Measurements from ENCODE around the gene REV3L.

REV3L gene

GRCh38 chr6:111254779-111255166, 228.2 kb downstream of the REV3L start:
- Histone ChIP-seq H3K27me3 (replicated peaks) (no peaks in the 10 kb centered on the region), H3K4me3 (ENCODE audit: low read depth, low read length) (no peak overlapping the region), H3K27ac (no peak overlapping the region), H3K36me3 (replicated peaks) (no peaks in the 10 kb centered on the region)
- TF ChIP-seq, protein P1, sequence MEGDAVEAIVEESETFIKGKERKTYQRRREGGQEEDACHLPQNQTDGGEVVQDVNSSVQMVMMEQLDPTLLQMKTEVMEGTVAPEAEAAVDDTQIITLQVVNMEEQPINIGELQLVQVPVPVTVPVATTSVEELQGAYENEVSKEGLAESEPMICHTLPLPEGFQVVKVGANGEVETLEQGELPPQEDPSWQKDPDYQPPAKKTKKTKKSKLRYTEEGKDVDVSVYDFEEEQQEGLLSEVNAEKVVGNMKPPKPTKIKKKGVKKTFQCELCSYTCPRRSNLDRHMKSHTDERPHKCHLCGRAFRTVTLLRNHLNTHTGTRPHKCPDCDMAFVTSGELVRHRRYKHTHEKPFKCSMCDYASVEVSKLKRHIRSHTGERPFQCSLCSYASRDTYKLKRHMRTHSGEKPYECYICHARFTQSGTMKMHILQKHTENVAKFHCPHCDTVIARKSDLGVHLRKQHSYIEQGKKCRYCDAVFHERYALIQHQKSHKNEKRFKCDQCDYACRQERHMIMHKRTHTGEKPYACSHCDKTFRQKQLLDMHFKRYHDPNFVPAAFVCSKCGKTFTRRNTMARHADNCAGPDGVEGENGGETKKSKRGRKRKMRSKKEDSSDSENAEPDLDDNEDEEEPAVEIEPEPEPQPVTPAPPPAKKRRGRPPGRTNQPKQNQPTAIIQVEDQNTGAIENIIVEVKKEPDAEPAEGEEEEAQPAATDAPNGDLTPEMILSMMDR (IDR thresholded peaks at IDR 0.05; ENCODE audit: low read depth, low read length, missing control alignments) = no peak
- in situ Hi-C loops (cut with HindIII; ENCODE audit: low pct_ligation_motif_present, low sequenced_read_pairs) = no loop called here
- DNase-seq = no peak

- in situ Hi-C loops (cut with HindIII; ENCODE audit: low pct_ligation_motif_present, low sequenced_read_pairs) = no loop called here
Measured at GRCh38 chr6:111254004-111254778, 228.8 kb downstream of the REV3L start.

DNA sequence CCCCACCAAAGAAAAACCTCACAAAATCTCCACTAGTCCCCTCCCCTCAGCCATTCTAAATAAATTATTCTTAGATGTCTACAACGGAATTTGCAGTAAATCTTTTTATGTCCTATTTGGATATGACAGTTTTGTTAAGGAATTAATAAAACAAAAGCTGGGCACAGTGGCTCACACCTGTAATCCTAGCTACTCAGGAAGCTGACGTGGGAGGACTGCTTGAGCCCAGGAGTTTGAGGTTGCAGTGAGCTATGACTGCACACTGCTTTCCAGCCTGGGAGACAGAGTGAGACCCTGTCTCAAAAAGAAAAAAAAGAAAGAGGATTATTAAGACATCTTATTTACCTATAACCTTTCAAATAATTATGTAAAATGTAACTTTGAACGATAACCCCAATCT, 230.3 kb downstream of the REV3L start:
- Histone ChIP-seq H3K36me3 (replicated peaks) (no peaks in the 10 kb centered on the region), H3K4me3 (ENCODE audit: low read depth, low read length) (no peak overlapping the region), H3K27ac (no peak overlapping the region), H3K27me3 (replicated peaks) (no peaks in the 10 kb centered on the region)
- TF ChIP-seq, protein P1 (IDR thresholded peaks at IDR 0.05; ENCODE audit: low read depth, low read length, missing control alignments) = no peak
- in situ Hi-C loops (cut with HindIII; ENCODE audit: low pct_ligation_motif_present, low sequenced_read_pairs) = no loop called here
- no peak for DNase-seq

More at GRCh38 chr6:111254004-111254778, 228.8 kb downstream of the REV3L start:
- TF ChIP-seq, protein P1 (IDR thresholded peaks at IDR 0.05; ENCODE audit: low read depth, low read length, missing control alignments) = no peak
- no peaks in the 10 kb centered on the region for H3K27me3 ChIP-seq (replicated peaks)
- DNase-seq = no peak
- no peak overlapping the region for H3K4me3 ChIP-seq (ENCODE audit: low read depth, low read length)
- no peak overlapping the region for H3K27ac ChIP-seq
- H3K36me3 ChIP-seq (replicated peaks) = no peaks in the 10 kb centered on the region

GRCh38 chr6:111250791-111251354, 232.1 kb downstream of the REV3L start:
- TF ChIP-seq, protein P1 (IDR thresholded peaks at IDR 0.05; ENCODE audit: low read depth, low read length, missing control alignments) = no peak
- in situ Hi-C loops (cut with HindIII; ENCODE audit: low pct_ligation_motif_present, low sequenced_read_pairs) = no loop called here

More at GRCh38 chr6:111250791-111251354, 232.1 kb downstream of the REV3L start:
- H3K36me3 ChIP-seq (replicated peaks) = no peaks in the 10 kb centered on the region
- no peak overlapping the region for H3K4me3 ChIP-seq (ENCODE audit: low read depth, low read length)
- no peak overlapping the region for H3K27ac ChIP-seq
- no peak for DNase-seq
- no peaks in the 10 kb centered on the region for H3K27me3 ChIP-seq (replicated peaks)
